HG03103 (cell line): Measurements from ENCODE around the gene USP32.
"Not testable (repeated sequence)": the region's sequence is repeated elsewhere in the genome, so short reads cannot be mapped to it uniquely, and the experiment has no call there.

Experiments used
- ATAC-seq: cut with Tn5 transposase; IDR thresholded peaks from one replicate; pipeline ENCODE4 v1.9.1; 2021; ENCODE audit warnings: low read depth; ENCODE audit not compliant: unreplicated experiment

USP32 gene

GRCh38 chr17:60403962-60404361, 12.0 kb upstream of the USP32 start:
- ATAC-seq, result no peak

- no peak for ATAC-seq
Observed at GRCh38 chr17:60403523-60403810, 11.5 kb upstream of the USP32 start.

- ATAC-seq, result no peak
Observed at GRCh38 chr17:60401819-60402218, 9.9 kb upstream of the USP32 start.

- ATAC-seq, result peak; percentile 66
Observed at GRCh38 chr17:60398227-60398959, 6.5 kb upstream of the USP32 start.

GRCh38 chr17:60396412-60396811, 4.5 kb upstream of the USP32 start:
- no peak for ATAC-seq

- no peak for ATAC-seq
Observed at GRCh38 chr17:60395508-60396065, 3.7 kb upstream of the USP32 start.

- ATAC-seq, result no peak
Observed at GRCh38 chr17:60393840-60394723, 2.1 kb upstream of the USP32 start.

GRCh38 chr17:60392845-60393702, 1.1 kb upstream of the USP32 start:
- no peak for ATAC-seq

GRCh38 chr17:60391471-60392041, 377 bp downstream of the USP32 start:
- ATAC-seq, result peak; percentile 3

GRCh38 chr17:60390925-60391470, 935 bp downstream of the USP32 start:
- ATAC-seq, result no peak

- no peak for ATAC-seq
Observed at GRCh38 chr17:60390186-60390585, 1.7 kb downstream of the USP32 start.

GRCh38 chr17:60388742-60389141, 3.2 kb downstream of the USP32 start:
- no peak for ATAC-seq

GRCh38 chr17:60387666-60388065, 4.3 kb downstream of the USP32 start:
- ATAC-seq, result no peak

GRCh38 chr17:60386147-60387058, 5.5 kb downstream of the USP32 start:
- ATAC-seq, result no peak

GRCh38 chr17:60384921-60385320, 7.0 kb downstream of the USP32 start:
- ATAC-seq, result not testable (repeated sequence)

- no peak for ATAC-seq
Observed at GRCh38 chr17:60383379-60383778, 8.6 kb downstream of the USP32 start.

GRCh38 chr17:60381958-60382357, 10.0 kb downstream of the USP32 start:
- no peak for ATAC-seq

- ATAC-seq, result not testable (repeated sequence)
Observed at GRCh38 chr17:60379461-60379860, 12.5 kb downstream of the USP32 start.

- ATAC-seq, result not testable (repeated sequence)
Observed at GRCh38 chr17:60378187-60378586, 13.7 kb downstream of the USP32 start.
